Stimulated activated CD4-positive, alpha-beta T cell treated with anti-CD3 and anti-CD28 coated beads, Interleukin-1b, Interleukin-23, amount 100 ng/mL, for 4 hours (primary cell): ENCODE results near the gene M6PR.
"Not testable (repeated sequence)": the region's sequence is repeated elsewhere in the genome, so short reads cannot be mapped to it uniquely, and the experiment has no call there.

Experiments
- DNase-seq, 2 donors: peaks; one replicate each; pipeline ENCODE4 v3.0.0-alpha.2; 2020; ENCODE audit warnings: low read depth in 2 of 2

M6PR gene

GRCh38 chr12:8912914-8913313, 36.5 kb downstream of the M6PR start:
- DNase-seq: no peak

GRCh38 chr12:8911606-8912268, 37.7 kb downstream of the M6PR start:
- DNase-seq: no peak

- no peak for DNase-seq
These were observed 39.7 kb downstream of the M6PR start for GRCh38 chr12:8909752-8910151.

GRCh38 chr12:8907513-8907912, 41.9 kb downstream of the M6PR start:
- DNase-seq: no peak

GRCh38 chr12:8906266-8907180, 42.9 kb downstream of the M6PR start:
- DNase-seq: no peak

GRCh38 chr12:8905546-8905945, 43.9 kb downstream of the M6PR start:
- DNase-seq: no peak

- DNase-seq: no peak
These were observed 44.8 kb downstream of the M6PR start for GRCh38 chr12:8904665-8905064.

GRCh38 chr12:8903646-8904045, 45.8 kb downstream of the M6PR start:
- no peak for DNase-seq

GRCh38 chr12:8902703-8903102, 46.7 kb downstream of the M6PR start:
- DNase-seq: not testable (repeated sequence)

- no peak for DNase-seq
These were observed 49.6 kb downstream of the M6PR start for GRCh38 chr12:8899830-8900229.

- no peak for DNase-seq
These were observed 52.4 kb downstream of the M6PR start for GRCh38 chr12:8897081-8897480.

GRCh38 chr12:8894986-8895385, 54.5 kb downstream of the M6PR start:
- no peak for DNase-seq

GRCh38 chr12:8894378-8894777, 55.1 kb downstream of the M6PR start:
- DNase-seq: no peak

GRCh38 chr12:8891976-8892375, 57.5 kb downstream of the M6PR start:
- DNase-seq: no peak
